Measurements from ENCODE around the gene IFITM1. TPM values are rescaled to one million over a fixed set of nuclear protein-coding genes. Genes with fewer than 3 reads are reported as not detected.
A peak's percentile ranks its signal among the peaks of the same experiment; 100 is the strongest.

Gene IFITM1
- total RNA-seq, 6 donors from 2014 or later: 16.8 to 119 (median 74.5) TPM

DNA sequence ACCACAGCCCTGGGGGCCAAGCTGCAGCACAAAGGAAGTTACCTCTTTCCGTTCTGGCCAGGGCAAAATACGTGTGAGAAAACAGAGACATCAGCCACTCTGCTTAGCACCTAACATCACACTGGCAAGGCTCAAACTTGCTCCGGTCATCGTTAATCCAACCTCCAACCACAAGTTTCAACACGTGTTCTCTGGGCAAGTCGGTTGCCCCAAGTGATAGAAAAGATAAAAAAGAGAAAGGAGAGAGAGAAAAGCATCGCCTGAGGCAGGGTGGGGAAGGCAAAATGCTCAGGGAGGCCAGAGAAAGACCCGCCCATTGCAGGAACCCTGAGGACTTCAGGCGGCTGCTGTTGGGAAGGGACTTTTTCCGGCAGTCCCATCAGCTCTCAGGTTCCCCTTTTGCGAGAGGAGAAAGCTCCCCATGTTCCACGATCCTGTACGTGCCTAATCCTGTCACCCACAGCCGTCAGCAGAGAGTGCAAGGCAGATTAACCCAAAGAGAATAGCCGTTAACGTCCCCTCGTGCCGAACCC lies 36.9 kb downstream of the IFITM1 start:
- Histone ChIP-seq H3K36me3 (no peaks in the 10 kb centered on the region), H3K4me3 (no peak overlapping the region), H3K9me3 (no peaks in the 10 kb centered on the region), H3K4me1 (peaks cover 25 to 33% (median 28%) of the 10 kb centered on the region in 4 donors), H3K27me3 (no peaks in the 10 kb centered on the region), H3K27ac (no peak overlapping the region)
- ATAC-seq (ENCODE audit: low FRiP score in 2 of 2) (no peak), DNase-seq (no peak)
- TF ChIP-seq, protein P1, sequence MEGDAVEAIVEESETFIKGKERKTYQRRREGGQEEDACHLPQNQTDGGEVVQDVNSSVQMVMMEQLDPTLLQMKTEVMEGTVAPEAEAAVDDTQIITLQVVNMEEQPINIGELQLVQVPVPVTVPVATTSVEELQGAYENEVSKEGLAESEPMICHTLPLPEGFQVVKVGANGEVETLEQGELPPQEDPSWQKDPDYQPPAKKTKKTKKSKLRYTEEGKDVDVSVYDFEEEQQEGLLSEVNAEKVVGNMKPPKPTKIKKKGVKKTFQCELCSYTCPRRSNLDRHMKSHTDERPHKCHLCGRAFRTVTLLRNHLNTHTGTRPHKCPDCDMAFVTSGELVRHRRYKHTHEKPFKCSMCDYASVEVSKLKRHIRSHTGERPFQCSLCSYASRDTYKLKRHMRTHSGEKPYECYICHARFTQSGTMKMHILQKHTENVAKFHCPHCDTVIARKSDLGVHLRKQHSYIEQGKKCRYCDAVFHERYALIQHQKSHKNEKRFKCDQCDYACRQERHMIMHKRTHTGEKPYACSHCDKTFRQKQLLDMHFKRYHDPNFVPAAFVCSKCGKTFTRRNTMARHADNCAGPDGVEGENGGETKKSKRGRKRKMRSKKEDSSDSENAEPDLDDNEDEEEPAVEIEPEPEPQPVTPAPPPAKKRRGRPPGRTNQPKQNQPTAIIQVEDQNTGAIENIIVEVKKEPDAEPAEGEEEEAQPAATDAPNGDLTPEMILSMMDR (IDR thresholded peaks at IDR 0.05): no peak
- no peak for TF ChIP-seq POLR2A (IDR thresholded peaks at IDR 0.05)
- no peak for TF ChIP-seq EP300 (IDR thresholded peaks at IDR 0.05)
- TF ChIP-seq POLR2AphosphoS5 (IDR thresholded peaks at IDR 0.05): no peak
- WGBS, 2 donors: 71% methylated on average over 18 of the region's 18 CpGs

DNA sequence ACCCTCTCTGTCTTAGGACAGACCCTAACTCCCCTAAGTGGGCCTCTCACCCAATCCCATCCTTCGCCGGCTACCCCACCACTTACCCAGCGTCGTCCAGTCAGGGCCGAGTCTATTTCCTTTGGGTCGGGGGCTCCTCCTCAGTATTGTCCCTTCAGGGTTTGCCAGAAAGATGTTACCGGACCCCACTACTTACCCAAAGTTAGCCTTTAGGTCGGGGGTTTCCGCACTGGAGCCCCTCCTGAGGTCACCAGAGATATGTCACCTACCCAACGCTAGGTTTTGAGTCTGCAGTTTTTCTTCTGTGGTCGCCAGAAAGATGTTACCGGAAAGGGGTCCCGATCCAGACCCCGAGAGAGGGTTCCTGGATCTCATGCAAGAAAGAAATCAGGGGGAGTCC lies 37.6 kb downstream of the IFITM1 start:
- ATAC-seq (ENCODE audit: low FRiP score in 2 of 2) (no peak), DNase-seq (no peak)
- Histone ChIP-seq H3K4me3 (no peak overlapping the region), H3K27ac (no peak overlapping the region), H3K4me1 (peaks cover 26 to 33% (median 28%) of the 10 kb centered on the region in 4 donors), H3K36me3 (no peaks in the 10 kb centered on the region), H3K27me3 (no peaks in the 10 kb centered on the region), H3K9me3 (no peaks in the 10 kb centered on the region)
- TF ChIP-seq, protein P1 (IDR thresholded peaks at IDR 0.05): no peak
- TF ChIP-seq POLR2AphosphoS5 (IDR thresholded peaks at IDR 0.05) (no peak), EP300 (IDR thresholded peaks at IDR 0.05) (no peak), POLR2A (IDR thresholded peaks at IDR 0.05) (no peak)
- 94 to 98% methylated on average over 13 to 14 of the region's 14 CpGs for WGBS, 2 donors

DNA sequence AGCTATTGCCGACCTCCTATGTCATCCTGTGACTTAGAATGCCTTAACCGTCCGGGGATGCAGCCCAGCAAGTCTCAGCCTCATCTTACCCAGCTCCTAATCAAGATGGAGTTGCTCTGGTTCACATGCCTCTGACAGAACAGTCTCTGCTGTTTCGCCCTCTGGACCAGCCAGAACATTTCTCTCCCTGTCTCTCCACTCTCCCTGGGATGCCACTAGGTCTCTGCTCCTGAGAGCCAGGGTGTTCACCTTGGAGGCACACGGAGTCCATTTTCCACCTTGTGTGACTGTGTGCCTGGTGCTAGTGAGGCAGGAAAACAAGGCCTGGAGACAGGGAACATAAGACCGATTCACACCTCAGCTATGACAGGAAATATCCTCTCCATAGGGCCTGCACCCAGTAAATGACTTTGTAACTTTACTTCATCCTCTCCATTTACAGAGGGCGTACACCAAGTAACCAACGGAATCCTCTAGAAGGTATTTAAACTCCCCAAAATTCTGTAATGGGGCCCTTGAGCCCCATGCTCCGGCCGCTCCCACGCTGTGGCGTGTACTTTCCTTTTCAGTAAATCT lies 38.7 kb downstream of the IFITM1 start:
- H3K27me3 ChIP-seq: no peaks in the 10 kb centered on the region
- ATAC-seq (ENCODE audit: low FRiP score in 2 of 2) (no peak), DNase-seq (no peak)
- no peaks in the 10 kb centered on the region for H3K36me3 ChIP-seq
- 87 to 88% methylated on average over 12 of the region's 12 CpGs for WGBS, 2 donors
- H3K9me3 ChIP-seq: no peaks in the 10 kb centered on the region
- TF ChIP-seq POLR2AphosphoS5 (IDR thresholded peaks at IDR 0.05) (no peak), EP300 (IDR thresholded peaks at IDR 0.05) (no peak), POLR2A (IDR thresholded peaks at IDR 0.05) (no peak)
- TF ChIP-seq, protein P1 (IDR thresholded peaks at IDR 0.05): no peak
- H3K27ac ChIP-seq: peak overlapping the region; percentile 98 to 100 (median 98)
- H3K4me1 ChIP-seq: peaks cover 26 to 33% (median 28%) of the 10 kb centered on the region in 4 donors
- no peak overlapping the region for H3K4me3 ChIP-seq

DNA sequence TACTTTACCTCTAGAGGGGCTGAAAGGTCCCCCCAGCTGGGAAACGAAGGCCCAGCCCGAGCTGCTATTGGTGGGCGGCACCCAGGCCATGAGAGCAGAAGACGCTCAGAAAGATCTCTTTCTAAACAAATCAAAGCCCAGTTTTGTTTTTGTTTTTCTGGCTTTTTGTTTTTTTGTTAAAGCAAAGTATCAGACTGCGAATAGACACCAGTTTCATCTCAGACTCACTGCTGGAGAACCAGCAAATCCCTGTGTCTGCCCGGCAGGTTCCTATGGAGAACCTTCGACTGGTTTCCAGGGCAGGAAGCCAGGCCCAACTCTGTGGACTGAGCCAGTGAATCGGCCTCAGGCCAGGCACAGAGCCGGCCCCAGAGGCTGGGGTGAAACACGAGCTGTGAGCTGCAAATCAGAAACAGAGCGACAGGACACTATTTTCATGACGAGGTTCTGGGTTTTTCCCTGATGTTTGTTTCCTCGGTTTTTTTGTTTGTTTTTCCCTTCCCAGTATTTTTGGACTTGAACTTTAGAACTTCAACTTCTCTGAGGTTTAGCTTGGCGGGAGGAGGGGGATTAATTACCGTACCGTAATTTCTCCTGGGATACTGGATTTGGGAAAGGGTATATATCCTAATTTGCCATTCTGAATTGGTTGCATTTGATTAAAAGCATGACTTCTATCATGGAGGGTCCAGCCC lies 39.5 kb downstream of the IFITM1 start:
- H3K4me3 ChIP-seq: no peak overlapping the region

More for the DNA sequence above, 39.5 kb downstream of the IFITM1 start:
- TF ChIP-seq EP300 (IDR thresholded peaks at IDR 0.05) (no peak), POLR2A (IDR thresholded peaks at IDR 0.05) (peak in 1 of 4 donors; percentile 16), POLR2AphosphoS5 (IDR thresholded peaks at IDR 0.05) (peak; percentile 23 to 62)
- TF ChIP-seq, protein P1 (IDR thresholded peaks at IDR 0.05): no peak
- Histone ChIP-seq H3K27me3 (no peaks in the 10 kb centered on the region), H3K9me3 (no peaks in the 10 kb centered on the region), H3K4me1 (peaks cover 26 to 33% (median 28%) of the 10 kb centered on the region in 4 donors), H3K27ac (peak overlapping the region; percentile 98 to 100 (median 98)), H3K36me3 (no peaks in the 10 kb centered on the region)
- WGBS, 2 donors: 41 to 42% methylated on average over 16 of the region's 16 CpGs
- peak in 1 of 2 donors; percentile 66 for ATAC-seq (ENCODE audit: low FRiP score in 2 of 2)
- DNase-seq: peak; percentile 82
